Left lobe of liver (tissue), 2 donors: ENCODE measurements around the gene CD99. TPM values are rescaled to one million over a fixed set of nuclear protein-coding genes. Genes with fewer than 3 reads are reported as not detected.
A peak's percentile ranks its signal among the peaks of the same experiment; 100 is the strongest.
"Not testable (repeated sequence)": the region's sequence is repeated elsewhere in the genome, so short reads cannot be mapped to it uniquely, and the experiment has no call there.

Source experiments
- ATAC-seq: fragments of 200-7000 bp; cut with Tn5 transposase; one replicate; pipeline ENCODE4 v1.9.1; 2020; ENCODE audit warnings: mild to moderate bottlenecking, moderate library complexity
- DNase-seq: peaks from one replicate; pipeline ENCODE4 v3.0.0-alpha.2; 2020; ENCODE audit warnings: low spot score
- total RNA-seq: library from RNA; stranded (reverse); gene quantifications from one replicate; pipeline ENCODE4 v1.2.1, GENCODE V29; 2021
- donor health status: DM: no; HTN: no; CAD: no; lungs with moderate emphysema.
- donor health status: DM: no; HTN: yes; CAD: no.

The CD99 gene
- total RNA-seq, 1 donor from 2014 or later, result 152 TPM

DNA sequence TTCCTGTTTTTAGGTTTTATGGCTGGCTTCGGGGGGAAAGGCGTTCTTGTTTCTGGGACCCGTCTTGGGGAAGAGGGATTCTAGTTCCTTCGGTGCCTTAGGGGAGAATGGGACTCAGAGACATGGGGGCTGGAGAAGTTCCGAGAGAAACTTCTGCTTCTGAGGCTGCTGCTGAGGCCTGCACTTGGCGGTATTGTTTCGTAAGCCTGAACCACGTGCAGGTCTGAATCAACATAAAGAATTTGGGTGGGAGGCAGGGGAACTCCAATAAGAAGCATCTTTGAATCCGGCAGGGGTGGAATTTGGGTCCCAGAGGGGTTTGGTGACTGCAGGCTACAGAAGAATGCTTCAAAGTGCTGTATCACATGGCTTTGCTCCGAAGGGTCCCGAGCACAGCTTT is 75.8 kb downstream of the CD99 start:
- DNase-seq (no peak), ATAC-seq (no peak)

DNA sequence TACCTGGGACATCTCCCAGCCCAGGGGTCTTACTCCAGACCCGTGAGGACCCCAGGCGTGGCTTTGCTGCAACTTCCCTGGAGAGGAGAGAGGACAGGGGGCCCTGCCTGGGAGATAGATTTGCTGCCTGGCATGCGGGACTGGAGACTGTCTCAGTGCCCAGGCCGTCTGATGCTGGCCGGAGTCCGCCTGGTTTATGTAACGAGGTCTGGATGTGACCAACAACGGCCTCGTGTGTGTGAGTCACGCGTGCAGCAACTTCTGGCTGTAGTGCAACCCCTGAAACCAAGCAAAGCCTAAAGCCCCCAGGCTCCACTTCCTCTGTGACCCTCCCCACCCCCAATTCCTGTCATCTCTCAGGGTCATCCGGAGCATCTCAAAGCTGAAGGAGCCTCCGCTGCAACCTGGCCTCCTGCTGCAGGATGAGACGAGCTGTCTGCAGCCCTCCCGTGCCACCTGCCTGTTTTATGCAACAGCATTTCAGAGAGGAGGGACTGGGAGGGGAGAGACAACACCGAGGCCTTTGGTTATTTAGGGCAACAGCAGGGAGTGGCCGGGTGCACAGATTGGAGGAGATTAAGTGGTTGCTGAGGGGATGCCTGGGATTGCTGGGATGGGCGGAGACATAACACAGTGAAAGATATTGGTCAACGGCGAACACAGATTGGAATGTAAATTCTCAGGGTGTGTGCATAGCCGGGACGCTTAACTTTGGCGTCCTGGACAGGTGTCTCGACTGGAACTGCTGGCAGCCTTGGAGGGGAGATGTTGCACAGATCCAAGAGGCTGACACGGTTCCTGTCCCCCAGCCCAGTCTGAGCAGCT is 76.7 kb downstream of the CD99 start:
- DNase-seq (peak; percentile 59), ATAC-seq (peak; percentile 91)

DNA sequence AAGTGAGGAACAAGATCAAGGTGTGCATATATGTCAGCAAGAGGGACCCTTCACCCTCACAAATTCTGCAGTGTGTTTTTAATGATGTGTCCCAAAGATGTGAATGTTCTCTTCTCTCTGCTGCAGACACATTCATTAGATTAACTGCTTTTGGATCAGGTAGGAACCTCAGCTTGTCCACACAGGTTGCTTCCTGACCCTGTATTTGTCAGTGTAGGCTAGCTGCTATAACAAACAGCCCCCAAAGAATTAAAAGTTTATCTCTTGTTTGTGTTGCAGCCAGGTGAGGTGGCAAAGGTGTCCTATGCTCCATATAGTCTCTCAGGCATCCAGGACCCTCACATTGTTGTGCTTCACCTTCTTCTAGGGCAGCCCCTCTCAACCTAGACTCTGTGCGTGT is 78.5 kb downstream of the CD99 start:
- DNase-seq (no peak), ATAC-seq (no peak)

DNA sequence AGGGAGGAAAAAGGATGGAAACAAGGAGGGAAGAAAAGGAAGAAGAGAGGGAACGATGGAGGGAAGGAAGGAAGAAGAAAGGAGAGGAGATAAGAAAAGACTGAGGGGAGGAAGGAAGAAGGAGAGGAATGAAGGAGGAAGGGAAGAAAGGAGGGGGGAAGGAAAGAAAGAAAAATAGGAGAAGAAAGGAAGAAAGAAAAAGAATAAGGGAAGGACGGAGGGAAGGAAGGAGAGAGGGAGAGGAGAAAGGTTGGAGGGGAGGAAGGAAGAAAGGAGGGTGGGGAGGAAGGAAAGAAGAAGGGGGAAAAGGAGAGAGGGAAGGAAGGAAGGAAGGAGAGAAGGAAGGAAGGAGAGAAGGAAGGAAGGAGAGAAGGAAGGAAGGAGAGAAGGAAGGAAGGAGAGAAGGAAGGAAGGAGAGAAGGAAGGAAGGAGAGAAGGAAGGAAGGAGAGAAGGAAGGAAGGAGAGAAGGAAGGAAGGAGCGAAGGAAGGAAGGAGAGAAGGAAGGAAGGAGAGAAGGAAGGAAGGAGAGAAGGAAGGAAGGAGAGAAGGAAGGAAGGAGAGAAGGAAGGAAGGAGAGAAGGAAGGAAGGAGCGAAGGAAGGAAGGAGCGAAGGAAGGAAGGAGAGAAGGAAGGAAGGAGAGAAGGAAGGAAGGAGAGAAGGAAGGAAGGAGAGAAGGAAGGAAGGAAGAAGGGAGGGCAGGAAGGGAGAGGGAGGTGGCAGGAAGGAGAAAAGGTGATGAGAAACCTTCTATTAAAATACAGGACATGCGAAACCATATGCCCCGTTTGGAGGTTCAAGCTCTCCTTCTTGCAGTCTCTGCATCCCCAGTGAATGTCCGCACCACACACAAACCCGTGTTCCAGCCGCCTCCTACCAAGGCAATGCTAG is 82.3 kb downstream of the CD99 start:
- not testable (repeated sequence) for DNase-seq, ATAC-seq

DNA sequence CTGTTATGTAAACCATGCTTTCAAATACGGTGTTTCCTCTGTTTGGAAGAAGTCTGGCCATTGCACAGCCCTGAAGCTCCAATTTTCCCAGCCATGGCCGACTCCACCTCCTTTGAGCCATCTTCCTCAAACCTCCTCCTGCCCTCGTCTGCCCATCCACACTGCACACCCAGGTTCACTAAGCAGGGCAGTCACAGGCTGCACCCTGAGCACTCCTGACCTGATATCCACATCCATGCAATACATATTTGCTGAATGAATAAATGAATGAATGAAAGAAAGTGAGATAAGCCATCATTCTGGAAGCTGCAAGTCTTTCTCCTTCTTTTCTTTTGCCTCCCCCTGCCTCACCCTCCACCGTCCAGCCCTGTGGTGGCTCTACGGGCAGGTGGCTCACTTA is 83.0 kb downstream of the CD99 start:
- ATAC-seq (no peak), DNase-seq (no peak)

DNA sequence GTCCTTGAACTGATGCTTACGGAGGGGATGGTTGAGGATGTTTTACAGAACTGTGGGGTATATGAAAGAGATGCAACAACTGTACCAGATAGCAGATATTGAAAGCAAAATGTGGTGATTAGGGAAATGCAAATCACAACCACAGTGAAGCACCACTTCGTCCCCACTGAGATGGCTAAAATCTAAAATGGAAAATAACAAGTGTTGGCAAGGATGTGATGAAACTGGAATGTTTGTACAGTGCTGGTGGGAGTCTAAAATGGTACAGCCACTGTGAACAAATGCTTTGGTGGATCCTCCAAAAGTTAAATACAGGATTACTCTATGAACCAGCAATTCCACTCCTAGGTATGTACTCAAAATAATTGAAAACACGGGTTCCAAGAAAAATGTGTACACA is 83.7 kb downstream of the CD99 start:
- ATAC-seq (no peak), DNase-seq (no peak)

DNA sequence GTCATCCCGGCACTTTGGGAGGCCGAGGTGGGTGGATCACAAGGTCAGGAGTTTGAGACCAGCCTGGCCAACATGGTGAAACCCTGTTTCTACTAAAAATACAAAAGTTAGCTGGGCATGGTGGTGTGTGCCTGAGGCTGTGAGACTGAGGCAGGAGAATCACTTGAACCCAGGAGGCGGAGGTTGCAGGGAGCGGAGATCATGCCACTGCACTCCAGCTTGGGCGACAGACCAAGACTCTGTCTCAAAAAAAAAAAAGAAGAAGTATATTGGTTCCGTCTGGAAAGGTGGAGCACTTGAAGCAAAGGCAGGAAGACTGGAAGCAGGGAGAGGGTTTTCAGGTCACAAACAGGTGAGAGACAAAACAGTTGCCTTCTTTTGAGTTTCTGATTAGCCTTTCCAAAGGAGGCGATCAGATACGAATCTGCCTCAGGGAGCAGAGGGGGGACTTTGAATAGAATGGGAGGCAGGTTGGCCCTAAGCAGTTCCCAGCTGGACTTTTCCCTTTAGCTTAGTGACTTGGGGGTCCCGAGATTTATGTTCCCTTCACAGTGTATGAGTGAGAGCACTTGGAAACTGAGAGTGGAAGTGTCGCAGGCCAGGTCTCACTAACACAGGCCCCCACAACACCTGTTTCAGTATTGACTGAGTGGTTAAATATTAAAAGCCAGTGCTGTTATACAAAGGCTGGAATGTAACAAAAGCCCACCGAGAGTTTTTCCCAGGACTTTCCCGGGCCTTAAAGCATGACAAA is 89.6 kb downstream of the CD99 start:
- not testable (repeated sequence) for DNase-seq
- peak; percentile 87 for ATAC-seq

DNA sequence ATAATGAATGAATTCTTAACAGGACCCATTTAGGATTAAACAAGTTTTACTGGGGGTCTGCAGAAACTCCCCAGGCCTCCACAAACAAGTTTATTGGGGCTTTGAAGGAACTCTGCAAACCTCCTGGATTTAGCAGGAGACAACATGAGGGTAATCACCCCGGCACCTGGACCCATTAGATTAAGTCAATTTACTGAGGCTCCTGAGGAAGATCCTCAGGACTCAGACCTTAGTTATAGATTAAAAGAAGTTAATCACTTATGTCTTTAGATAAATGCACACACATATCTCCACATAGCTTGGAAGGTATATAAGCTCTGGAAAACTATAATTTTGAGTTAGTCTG is 90.1 kb downstream of the CD99 start:
- ATAC-seq (peak; percentile 48), DNase-seq (no peak)

DNA sequence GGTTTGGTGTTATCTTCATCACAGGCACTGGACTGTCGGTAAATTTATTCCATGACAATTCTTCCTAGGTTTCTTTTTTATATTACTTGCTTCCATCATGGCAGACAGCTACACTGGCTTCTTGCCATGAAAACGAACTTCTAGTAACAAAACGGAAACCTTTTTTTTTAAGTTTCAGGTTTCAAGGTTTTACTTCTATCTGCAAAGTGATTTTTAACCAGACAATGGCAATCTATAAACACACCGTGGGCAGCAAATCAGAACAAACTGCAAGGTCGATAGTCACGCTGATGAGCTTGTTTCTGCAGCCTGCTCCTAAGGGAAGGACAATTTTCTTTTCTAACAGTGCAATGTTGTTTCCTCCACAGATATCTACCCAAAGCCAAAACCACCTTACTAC is 90.6 kb downstream of the CD99 start:
- DNase-seq (no peak), ATAC-seq (peak; percentile 61)

DNA sequence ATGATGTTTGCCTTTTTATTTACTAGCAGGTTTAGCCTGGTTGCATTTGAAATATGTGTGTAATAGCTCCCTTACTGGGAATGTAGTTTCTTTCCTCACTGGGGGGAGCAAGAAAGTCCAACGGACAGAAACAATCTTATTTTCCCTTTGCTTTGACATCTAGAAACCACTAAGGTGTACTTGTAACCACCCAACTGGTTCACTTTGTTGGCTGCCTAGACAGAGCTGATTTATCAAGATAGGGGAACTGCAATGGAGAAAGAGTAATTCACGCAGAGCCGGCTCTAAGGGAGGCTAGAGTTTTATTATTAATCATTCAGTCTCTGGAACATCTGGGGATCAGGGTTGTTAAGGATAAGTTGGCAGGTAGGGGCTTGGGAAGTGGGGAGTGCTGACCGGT is 91.1 kb downstream of the CD99 start:
- ATAC-seq (no peak), DNase-seq (no peak)

DNA sequence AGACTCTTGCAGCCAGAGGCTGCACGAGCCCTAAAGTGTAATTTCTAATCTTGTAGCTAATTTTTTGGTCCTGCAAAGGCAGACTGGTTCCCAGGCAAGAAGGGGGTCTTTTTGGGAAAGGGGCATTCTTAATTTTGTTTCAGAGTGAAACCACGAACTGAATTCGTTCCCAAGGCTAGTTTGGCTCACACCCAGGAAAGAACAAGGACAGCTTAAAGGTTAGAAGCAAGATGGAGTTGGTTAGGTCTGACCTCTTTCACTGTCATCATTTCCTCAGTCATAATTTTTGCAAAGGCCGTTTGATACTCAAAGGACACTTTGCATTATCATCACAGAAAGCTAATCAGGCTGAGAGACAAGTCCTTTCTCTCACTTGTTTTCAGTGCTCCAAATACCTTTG is 91.7 kb downstream of the CD99 start:
- DNase-seq (no peak), ATAC-seq (no peak)

DNA sequence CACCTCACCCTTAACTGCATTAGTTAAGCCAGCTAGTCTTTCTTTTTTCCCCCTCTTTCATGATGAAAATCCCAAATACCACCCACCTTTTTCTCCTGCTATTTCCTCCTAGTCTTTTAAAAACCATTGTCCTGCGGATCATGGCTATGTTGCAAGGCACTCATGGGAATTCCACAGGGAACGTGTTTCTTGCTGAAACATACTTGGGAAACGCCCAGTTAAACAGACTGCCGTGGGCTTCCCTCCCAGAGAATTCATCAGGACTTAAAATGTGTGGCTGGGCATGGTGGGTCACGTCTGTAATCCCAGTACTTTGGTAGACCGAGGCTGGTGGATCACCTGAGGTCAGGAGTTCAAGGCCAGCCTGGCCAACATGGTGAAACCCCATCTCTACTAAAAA is 92.9 kb downstream of the CD99 start:
- no peak for ATAC-seq
- DNase-seq, result no peak

DNA sequence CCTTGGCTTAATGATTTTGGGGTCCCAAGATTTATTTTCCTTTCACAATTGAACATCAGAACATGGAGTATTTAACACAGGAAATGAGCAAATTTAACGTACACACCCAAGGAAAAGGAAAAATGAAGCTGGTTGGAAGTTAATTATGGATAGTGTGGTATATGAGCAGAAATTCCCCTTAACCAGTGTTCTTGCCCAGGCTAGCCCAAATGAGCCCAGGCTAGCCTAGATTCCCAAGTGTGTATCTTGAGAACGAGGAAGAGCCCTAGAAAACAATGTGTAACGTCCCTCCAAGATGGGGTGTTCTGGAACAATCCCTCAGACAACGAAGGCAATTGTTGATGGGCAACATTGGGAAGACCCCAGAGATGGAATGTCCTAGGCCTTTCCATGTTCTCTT is 94.4 kb downstream of the CD99 start:
- ATAC-seq (no peak), DNase-seq (no peak)

DNA sequence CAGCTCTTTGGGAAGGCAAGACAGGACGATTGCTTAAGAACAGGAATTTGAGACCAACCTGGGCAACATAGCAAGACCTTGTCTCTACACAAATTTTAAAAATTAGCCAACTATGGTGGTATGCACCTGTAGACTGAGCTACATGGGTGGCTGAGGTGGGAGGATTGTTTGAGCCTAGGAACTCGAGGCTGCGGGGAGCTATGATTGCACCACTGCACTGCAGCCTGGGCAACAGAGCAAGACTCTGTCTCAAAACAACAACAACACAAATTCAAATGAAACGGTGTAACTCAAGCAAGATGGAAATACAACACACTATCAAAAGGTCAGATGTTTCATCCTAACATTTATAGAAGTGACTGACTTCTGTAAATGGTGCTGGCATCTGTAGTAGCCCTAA is 97.9 kb downstream of the CD99 start:
- ATAC-seq (no peak), DNase-seq (no peak)

DNA sequence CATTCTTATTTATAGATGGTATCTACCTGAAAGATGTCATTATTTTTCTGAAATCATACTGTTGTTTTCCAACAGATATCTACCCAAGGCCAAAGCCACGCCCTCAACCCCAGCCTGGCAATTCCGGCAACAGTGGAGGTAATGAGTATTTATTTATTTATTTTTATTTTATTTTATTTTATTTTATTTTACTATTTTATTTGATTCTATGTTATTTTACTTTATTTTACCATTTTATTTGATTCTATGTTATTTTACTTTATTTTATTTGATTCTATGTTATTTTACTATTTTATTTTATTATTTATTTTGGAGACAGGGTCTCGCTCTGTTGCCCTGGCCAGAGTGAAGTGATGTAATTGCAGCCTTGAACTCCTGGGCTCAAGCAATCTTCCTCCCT is 98.5 kb downstream of the CD99 start:
- DNase-seq (no peak), ATAC-seq (no peak)

Other genes with a start within 250 kb of the CD99 start
- 23.0 TPM for gene DHRSX, start 190.3 kb upstream of the CD99 start, total RNA-seq
- gene ZBED1, start 190.3 kb upstream of the CD99 start, total RNA-seq, result 49.4 TPM
- not detected for gene XG, start 60.7 kb downstream of the CD99 start, total RNA-seq
- gene GYG2, start 137.6 kb downstream of the CD99 start, total RNA-seq, result 16.7 TPM
- 35.4 TPM for gene ARSD, start 238.0 kb downstream of the CD99 start, total RNA-seq